ENCODE measurements around the gene SLC12A7. TPM values are rescaled to one million over a fixed set of nuclear protein-coding genes. Genes with fewer than 3 reads are reported as not detected.

The SLC12A7 gene
- total and polyA plus RNA-seq, 2 donors = 12.2 to 23.5 TPM

GRCh38 chr5:1056611-1057484, 55.0 kb downstream of the SLC12A7 start:
- Histone ChIP-seq H3K27ac (ENCODE audit: low read depth in 1 of 2, low read length in 1 of 2) (no peak overlapping the region), H3K9me3 (ENCODE audit: control insufficient read depth in 2 of 2, insufficient read depth in 1 of 2, low read length in 1 of 2) (peaks cover 0 to under 1% of the 10 kb centered on the region in 2 donors), H3K4me1 (ENCODE audit: control insufficient read depth in 2 of 2, insufficient read depth in 2 of 2, low read length in 2 of 2) (no peaks in the 10 kb centered on the region), H3K27me3 (ENCODE audit: control insufficient read depth in 2 of 2, insufficient read depth in 1 of 2, low read length in 1 of 2) (no peaks in the 10 kb centered on the region), H3K4me3 (ENCODE audit: low read length in 2 of 2) (no peak overlapping the region), H3K36me3 (ENCODE audit: control insufficient read depth in 2 of 2, insufficient read depth in 2 of 2, low read length in 1 of 2) (peaks cover 64 to 68% of the 10 kb centered on the region in 2 donors)
- DNase-seq (ENCODE audit: low read depth in 6 of 9, low spot score in 9 of 9) = no peak
- 96% methylated on average over 27 of the region's 27 CpGs for WGBS

- no peak overlapping the region for H3K27ac ChIP-seq (ENCODE audit: low read depth in 1 of 2, low read length in 1 of 2)
- H3K36me3 ChIP-seq (ENCODE audit: control insufficient read depth in 2 of 2, insufficient read depth in 2 of 2, low read length in 1 of 2) = peaks cover 69 to 74% of the 10 kb centered on the region in 2 donors
- 97% methylated on average over 39 of the region's 39 CpGs for WGBS
- H3K4me3 ChIP-seq (ENCODE audit: low read length in 2 of 2) = no peak overlapping the region
- H3K27me3 ChIP-seq (ENCODE audit: control insufficient read depth in 2 of 2, insufficient read depth in 1 of 2, low read length in 1 of 2) = no peaks in the 10 kb centered on the region
- no peak for DNase-seq (ENCODE audit: low read depth in 6 of 9, low spot score in 9 of 9)
- no peaks in the 10 kb centered on the region for H3K4me1 ChIP-seq (ENCODE audit: control insufficient read depth in 2 of 2, insufficient read depth in 2 of 2, low read length in 2 of 2)
- no peaks in the 10 kb centered on the region for H3K9me3 ChIP-seq (ENCODE audit: control insufficient read depth in 2 of 2, insufficient read depth in 1 of 2, low read length in 1 of 2)
These were observed 55.8 kb downstream of the SLC12A7 start for GRCh38 chr5:1055896-1056610.

- Histone ChIP-seq H3K27me3 (ENCODE audit: control insufficient read depth in 2 of 2, insufficient read depth in 1 of 2, low read length in 1 of 2) (no peaks in the 10 kb centered on the region), H3K27ac (ENCODE audit: low read depth in 1 of 2, low read length in 1 of 2) (no peak overlapping the region), H3K4me3 (ENCODE audit: low read length in 2 of 2) (no peak overlapping the region), H3K9me3 (ENCODE audit: control insufficient read depth in 2 of 2, insufficient read depth in 1 of 2, low read length in 1 of 2) (no peaks in the 10 kb centered on the region), H3K4me1 (ENCODE audit: control insufficient read depth in 2 of 2, insufficient read depth in 2 of 2, low read length in 2 of 2) (no peaks in the 10 kb centered on the region), H3K36me3 (ENCODE audit: control insufficient read depth in 2 of 2, insufficient read depth in 2 of 2, low read length in 1 of 2) (peaks cover 68 to 71% of the 10 kb centered on the region in 2 donors)
- DNase-seq (ENCODE audit: low read depth in 6 of 9, low spot score in 9 of 9) = no peak
- whole genome bisulfite sequencing = 96% methylated on average over 39 of the region's 39 CpGs
These were observed 56.8 kb downstream of the SLC12A7 start for GRCh38 chr5:1054799-1055775.

GRCh38 chr5:1054018-1054798, 57.7 kb downstream of the SLC12A7 start:
- Histone ChIP-seq H3K4me1 (ENCODE audit: control insufficient read depth in 2 of 2, insufficient read depth in 2 of 2, low read length in 2 of 2) (no peaks in the 10 kb centered on the region), H3K9me3 (ENCODE audit: control insufficient read depth in 2 of 2, insufficient read depth in 1 of 2, low read length in 1 of 2) (no peaks in the 10 kb centered on the region), H3K27me3 (ENCODE audit: control insufficient read depth in 2 of 2, insufficient read depth in 1 of 2, low read length in 1 of 2) (no peaks in the 10 kb centered on the region), H3K4me3 (ENCODE audit: low read length in 2 of 2) (no peak overlapping the region), H3K27ac (ENCODE audit: low read depth in 1 of 2, low read length in 1 of 2) (no peak overlapping the region), H3K36me3 (ENCODE audit: control insufficient read depth in 2 of 2, insufficient read depth in 2 of 2, low read length in 1 of 2) (peaks cover 59 to 62% of the 10 kb centered on the region in 2 donors)
- 97% methylated on average over 39 of the region's 39 CpGs for WGBS
- DNase-seq (ENCODE audit: low read depth in 6 of 9, low spot score in 9 of 9) = no peak

- whole genome bisulfite sequencing = 97% methylated on average over 32 of the region's 32 CpGs
- no peaks in the 10 kb centered on the region for H3K27me3 ChIP-seq (ENCODE audit: control insufficient read depth in 2 of 2, insufficient read depth in 1 of 2, low read length in 1 of 2)
- peaks cover 55 to 56% of the 10 kb centered on the region in 2 donors for H3K36me3 ChIP-seq (ENCODE audit: control insufficient read depth in 2 of 2, insufficient read depth in 2 of 2, low read length in 1 of 2)
- H3K4me3 ChIP-seq (ENCODE audit: low read length in 2 of 2) = no peak overlapping the region
- no peaks in the 10 kb centered on the region for H3K4me1 ChIP-seq (ENCODE audit: control insufficient read depth in 2 of 2, insufficient read depth in 2 of 2, low read length in 2 of 2)
- H3K27ac ChIP-seq (ENCODE audit: low read depth in 1 of 2, low read length in 1 of 2) = no peak overlapping the region
- no peaks in the 10 kb centered on the region for H3K9me3 ChIP-seq (ENCODE audit: control insufficient read depth in 2 of 2, insufficient read depth in 1 of 2, low read length in 1 of 2)
- no peak for DNase-seq (ENCODE audit: low read depth in 6 of 9, low spot score in 9 of 9)
These were observed 58.4 kb downstream of the SLC12A7 start for GRCh38 chr5:1053391-1054017.

GRCh38 chr5:1052641-1053390, 59.0 kb downstream of the SLC12A7 start:
- H3K4me1 ChIP-seq (ENCODE audit: control insufficient read depth in 2 of 2, insufficient read depth in 2 of 2, low read length in 2 of 2) = no peaks in the 10 kb centered on the region
- no peak overlapping the region for H3K27ac ChIP-seq (ENCODE audit: low read depth in 1 of 2, low read length in 1 of 2)
- H3K9me3 ChIP-seq (ENCODE audit: control insufficient read depth in 2 of 2, insufficient read depth in 1 of 2, low read length in 1 of 2) = no peaks in the 10 kb centered on the region
- peak in 1 of 9 donors; percentile 13 for DNase-seq (ENCODE audit: low read depth in 6 of 9, low spot score in 9 of 9)
- H3K27me3 ChIP-seq (ENCODE audit: control insufficient read depth in 2 of 2, insufficient read depth in 1 of 2, low read length in 1 of 2) = no peaks in the 10 kb centered on the region
- 97% methylated on average over 29 of the region's 29 CpGs for WGBS
- H3K36me3 ChIP-seq (ENCODE audit: control insufficient read depth in 2 of 2, insufficient read depth in 2 of 2, low read length in 1 of 2) = peaks cover 51 to 52% of the 10 kb centered on the region in 2 donors
- H3K4me3 ChIP-seq (ENCODE audit: low read length in 2 of 2) = no peak overlapping the region

GRCh38 chr5:1052076-1052475, 59.8 kb downstream of the SLC12A7 start:
- Histone ChIP-seq H3K4me3 (ENCODE audit: low read length in 2 of 2) (no peak overlapping the region), H3K9me3 (ENCODE audit: control insufficient read depth in 2 of 2, insufficient read depth in 1 of 2, low read length in 1 of 2) (no peaks in the 10 kb centered on the region), H3K36me3 (ENCODE audit: control insufficient read depth in 2 of 2, insufficient read depth in 2 of 2, low read length in 1 of 2) (peaks cover 44 to 48% of the 10 kb centered on the region in 2 donors), H3K4me1 (ENCODE audit: control insufficient read depth in 2 of 2, insufficient read depth in 2 of 2, low read length in 2 of 2) (no peaks in the 10 kb centered on the region), H3K27me3 (ENCODE audit: control insufficient read depth in 2 of 2, insufficient read depth in 1 of 2, low read length in 1 of 2) (no peaks in the 10 kb centered on the region), H3K27ac (ENCODE audit: low read depth in 1 of 2, low read length in 1 of 2) (no peak overlapping the region)
- WGBS = 97% methylated on average over 17 of the region's 17 CpGs
- DNase-seq (ENCODE audit: low read depth in 6 of 9, low spot score in 9 of 9) = no peak
